ENCODE results near the gene ANKRA2. TPM values are rescaled to one million over a fixed set of nuclear protein-coding genes. Genes with fewer than 3 reads are reported as not detected.

ANKRA2 gene
- total RNA-seq, 1 donor from 2014 or later = 19.2 TPM

GRCh38 chr5:73564675-73565074 is 764 bp downstream of the ANKRA2 start:
- Mint-ChIP-seq H3K27me3 (ENCODE audit: low read depth) (no peaks in the 10 kb centered on the region), H3K36me3 (ENCODE audit: low read depth) (peaks cover 7% of the 10 kb centered on the region), H3K27ac (ENCODE audit: unreplicated experiment) (peak overlapping the region; percentile 100), H3K4me3 (ENCODE audit: unreplicated experiment) (peak overlapping the region; percentile 95), H3K9me3 (ENCODE audit: low read depth) (no peaks in the 10 kb centered on the region), H3K4me1 (ENCODE audit: low read depth) (peaks cover 25% of the 10 kb centered on the region)
- no peak for DNase-seq (ENCODE audit: low spot score)
- TF ChIP-seq CTCF (IDR thresholded peaks at IDR 0.05) = no peak

GRCh38 chr5:73564018-73564417 is 1.4 kb downstream of the ANKRA2 start:
- Mint-ChIP-seq H3K36me3 (ENCODE audit: low read depth) (peaks cover 7% of the 10 kb centered on the region), H3K9me3 (ENCODE audit: low read depth) (no peaks in the 10 kb centered on the region), H3K27me3 (ENCODE audit: low read depth) (no peaks in the 10 kb centered on the region), H3K27ac (ENCODE audit: unreplicated experiment) (no peak overlapping the region), H3K4me3 (ENCODE audit: unreplicated experiment) (peak overlapping the region; percentile 95), H3K4me1 (ENCODE audit: low read depth) (peaks cover 25% of the 10 kb centered on the region)
- TF ChIP-seq CTCF (IDR thresholded peaks at IDR 0.05) = no peak
- DNase-seq (ENCODE audit: low spot score) = no peak

GRCh38 chr5:73558950-73559349 is 6.5 kb downstream of the ANKRA2 start:
- Mint-ChIP-seq H3K4me3 (ENCODE audit: unreplicated experiment) (no peak overlapping the region), H3K27ac (ENCODE audit: unreplicated experiment) (no peak overlapping the region), H3K27me3 (ENCODE audit: low read depth) (no peaks in the 10 kb centered on the region), H3K36me3 (ENCODE audit: low read depth) (peaks cover 17% of the 10 kb centered on the region), H3K9me3 (ENCODE audit: low read depth) (no peaks in the 10 kb centered on the region), H3K4me1 (ENCODE audit: low read depth) (peaks cover 13% of the 10 kb centered on the region)
- no peak for TF ChIP-seq CTCF (IDR thresholded peaks at IDR 0.05)
- DNase-seq (ENCODE audit: low spot score) = no peak

- Mint-ChIP-seq H3K9me3 (ENCODE audit: low read depth) (peaks cover 3% of the 10 kb centered on the region), H3K27ac (ENCODE audit: unreplicated experiment) (no peak overlapping the region), H3K36me3 (ENCODE audit: low read depth) (peaks cover 13% of the 10 kb centered on the region), H3K27me3 (ENCODE audit: low read depth) (peaks cover 3% of the 10 kb centered on the region), H3K4me1 (ENCODE audit: low read depth) (peaks cover 5% of the 10 kb centered on the region), H3K4me3 (ENCODE audit: unreplicated experiment) (no peak overlapping the region)
- no peak for DNase-seq (ENCODE audit: low spot score)
- TF ChIP-seq CTCF (IDR thresholded peaks at IDR 0.05) = no peak
Observed at GRCh38 chr5:73552642-73553041, 12.8 kb downstream of the ANKRA2 start.

GRCh38 chr5:73550016-73550415 is 15.4 kb downstream of the ANKRA2 start:
- Mint-ChIP-seq H3K4me1 (ENCODE audit: low read depth) (no peaks in the 10 kb centered on the region), H3K36me3 (ENCODE audit: low read depth) (peaks cover 11% of the 10 kb centered on the region), H3K9me3 (ENCODE audit: low read depth) (peaks cover 3% of the 10 kb centered on the region), H3K27ac (ENCODE audit: unreplicated experiment) (no peak overlapping the region), H3K4me3 (ENCODE audit: unreplicated experiment) (no peak overlapping the region), H3K27me3 (ENCODE audit: low read depth) (peaks cover 3% of the 10 kb centered on the region)
- TF ChIP-seq CTCF (IDR thresholded peaks at IDR 0.05) = no peak
- DNase-seq (ENCODE audit: low spot score) = no peak
